CD4-positive, alpha-beta T cell (primary cell): Measurements from ENCODE around the gene EGFL7. TPM values are rescaled to one million over a fixed set of nuclear protein-coding genes. Genes with fewer than 3 reads are reported as not detected.
A peak's percentile ranks its signal among the peaks of the same experiment; 100 is the strongest.
"Not testable (repeated sequence)": the region's sequence is repeated elsewhere in the genome, so short reads cannot be mapped to it uniquely, and the experiment has no call there.

Experiments
- ATAC-seq: fragments of 200-7000 bp; cut with Tn5 transposase; one replicate; pipeline ENCODE4 v1.10.0; 2022; ENCODE audit warnings: mild to moderate bottlenecking; ENCODE audit not compliant: poor library complexity
- CTCF ChIA-PET: fragments of 350-600 bp; sonication (Branson Sonifier 250); formaldehyde crosslinking; loops from one replicate; lab custom pipeline; 2021; ENCODE audit warnings: antibody characterized with exemption, inconsistent platforms; lab: Charles Lee
- POLR2A ChIA-PET: fragments of 350-600 bp; sonication (Branson Sonifier 250); formaldehyde crosslinking; loops from one replicate; lab custom pipeline; 2021; ENCODE audit warnings: antibody characterized with exemption, inconsistent platforms; lab: Charles Lee
- DNase-seq, 14 experiments: peaks; one replicate each; pipeline ENCODE4 v3.0.0-alpha.2; 2013 to 2020; ENCODE audit warnings: mixed read lengths in 2 of 14
- H3K27ac ChIP-seq, 2 donors: one replicate each; pipeline versions ENCODE4 v1.5.1 to v1.7.0; 2013; ENCODE audit warnings: low read length in 2 of 2, low read depth in 1 of 2, mild to moderate bottlenecking in 1 of 2
- H3K27me3 ChIP-seq, 2 experiments: 1 replicate in 1 of 2; 2 replicates in 1 of 2; pipeline versions ENCODE4 v1.6.1 to v1.7.0; 2013; ENCODE audit warnings: low read length in 2 of 2, control low read depth in 1 of 2, mild to moderate bottlenecking in 1 of 2, moderate library complexity in 1 of 2; ENCODE audit not compliant: insufficient read depth in 2 of 2, control insufficient read depth in 1 of 2
- H3K36me3 ChIP-seq: one replicate; pipeline ENCODE4 v1.6.1; 2013; ENCODE audit warnings: low read length, control low read depth; ENCODE audit not compliant: insufficient read depth
- H3K4me1 ChIP-seq: one replicate; pipeline ENCODE4 v1.6.1; 2013; ENCODE audit warnings: low read length, control low read depth; ENCODE audit not compliant: insufficient read depth
- H3K4me3 ChIP-seq: one replicate; pipeline ENCODE4 v1.5.1; 2013; ENCODE audit warnings: mild to moderate bottlenecking, low read length, moderate library complexity
- H3K9me3 ChIP-seq, 2 experiments: 1 replicate in 1 of 2; 2 replicates in 1 of 2; pipeline versions ENCODE4 v1.6.1 to v1.7.0; 2013; ENCODE audit warnings: low read length in 2 of 2, mild to moderate bottlenecking in 2 of 2, control low read depth in 1 of 2, moderate library complexity in 1 of 2; ENCODE audit not compliant: control insufficient read depth in 1 of 2, insufficient read depth in 1 of 2
- H3K27ac Mint-ChIP-seq: one replicate; pipeline ENCODE4 v1.8.0; 2020; ENCODE audit warnings: mixed read lengths
- H3K27me3 Mint-ChIP-seq: one replicate; pipeline ENCODE4 v1.8.0; 2021; ENCODE audit warnings: mixed read lengths
- H3K36me3 Mint-ChIP-seq: one replicate; pipeline ENCODE4 v1.8.0; 2021; ENCODE audit warnings: low read depth, mixed read lengths
- H3K4me1 Mint-ChIP-seq: one replicate; pipeline ENCODE4 v1.8.0; 2021; ENCODE audit warnings: low read depth, mixed read lengths
- H3K4me3 Mint-ChIP-seq: one replicate; pipeline ENCODE4 v1.8.0; 2020; ENCODE audit warnings: mild to moderate bottlenecking, mixed read lengths
- H3K9me3 Mint-ChIP-seq: one replicate; pipeline ENCODE4 v1.8.0; 2020; ENCODE audit warnings: mixed read lengths
- CTCF ChIP-seq: fragments of 200-600 bp; IDR thresholded peaks from one replicate; pipeline ENCODE4 v1.8.0; 2022; ENCODE audit warnings: antibody characterized with exemption, mild to moderate bottlenecking
- intact Hi-C, 2 experiments: fragments of 100-400 bp; cut with DNase I in 1 of 2; cut with micrococcal nuclease in 1 of 2; formaldehyde crosslinking; loops; one replicate each; pipeline versions ENCODE4 v1.15.1 to v1.9.0; 2023 to 2025; cut with DNase I, micrococcal nuclease
- total RNA-seq, 174 experiments: library from RNA in 2 of 174; stranded (reverse) in 2 of 174; gene quantifications; one replicate each; pipeline ENCODE4 v1.2.3 and lab custom pipeline; 2021 to 2026

EGFL7 gene
- total RNA-seq, 2 experiments from 2014 or later = not detected

- Mint-ChIP-seq H3K4me1 (peaks cover 11% of the 10 kb centered on the region), H3K36me3 (no peaks in the 10 kb centered on the region), H3K9me3 (no peaks in the 10 kb centered on the region), H3K27me3 (peaks cover 33% of the 10 kb centered on the region), H3K4me3 (peak overlapping the region; percentile 79), H3K27ac (peak overlapping the region; percentile 82)
- H3K27me3 ChIP-seq = peaks cover 0 to 9% of the 10 kb centered on the region in 2 experiments
- peak; percentile 6 for ATAC-seq
- intact Hi-C loops = loop anchor here in 1 of 2 experiments (2.0 kb wide), 1 partner anchor 25 kb away; no protein-coding TSS in a partner anchor
- peaks cover 16% of the 10 kb centered on the region for H3K4me1 ChIP-seq
- peaks cover 0 to 6% of the 10 kb centered on the region in 2 experiments for H3K9me3 ChIP-seq
- no peak overlapping the region for H3K27ac ChIP-seq
- no peak for DNase-seq
- TF ChIP-seq CTCF = no peak
- no peaks in the 10 kb centered on the region for H3K36me3 ChIP-seq
- CTCF ChIA-PET = interaction anchor here (3.0 kb wide), 1 partner anchor 26 kb away, joined by 13 read pairs; no protein-coding TSS in a partner anchor
- POLR2A ChIA-PET = interaction anchor here (1.0 kb wide), 1 partner anchor 385 kb away, joined by 3 read pairs; no protein-coding TSS in a partner anchor
- H3K4me3 ChIP-seq = no peak overlapping the region
These were observed 38.9 kb downstream of the EGFL7 start for GRCh38 chr9:136701668-136702053.

GRCh38 chr9:136703276-136703860 lies 40.7 kb downstream of the EGFL7 start:
- POLR2A ChIA-PET = no interaction called here
- Histone ChIP-seq H3K27ac (no peak overlapping the region), H3K4me3 (no peak overlapping the region), H3K27me3 (peaks cover 0 to 2% of the 10 kb centered on the region in 2 experiments), H3K4me1 (peaks cover 16% of the 10 kb centered on the region), H3K36me3 (no peaks in the 10 kb centered on the region), H3K9me3 (no peaks in the 10 kb centered on the region)
- no peaks in the 10 kb centered on the region for H3K36me3 Mint-ChIP-seq
- intact Hi-C loops = no loop called here
- ATAC-seq = no peak
- peaks cover 11% of the 10 kb centered on the region for H3K4me1 Mint-ChIP-seq
- peaks cover 28% of the 10 kb centered on the region for H3K27me3 Mint-ChIP-seq
- CTCF ChIA-PET = interaction anchor here (3.0 kb wide), 1 partner anchor 24 kb away, joined by 13 read pairs; no protein-coding TSS in a partner anchor
- no peak for DNase-seq
- no peak overlapping the region for H3K27ac Mint-ChIP-seq
- no peaks in the 10 kb centered on the region for H3K9me3 Mint-ChIP-seq
- H3K4me3 Mint-ChIP-seq = no peak overlapping the region
- TF ChIP-seq CTCF = no peak

GRCh38 chr9:136704741-136705140 lies 42.0 kb downstream of the EGFL7 start:
- H3K4me3 Mint-ChIP-seq, ATAC-seq, CTCF ChIA-PET, H3K9me3 ChIP-seq, H3K27ac ChIP-seq, H3K9me3 Mint-ChIP-seq, H3K36me3 Mint-ChIP-seq, POLR2A ChIA-PET, H3K27ac Mint-ChIP-seq, DNase-seq, H3K27me3 ChIP-seq, H3K4me3 ChIP-seq, intact Hi-C loops, H3K36me3 ChIP-seq: not testable (repeated sequence)
- Mint-ChIP-seq H3K27me3 (peaks cover 29% of the 10 kb centered on the region), H3K4me1 (peaks cover 11% of the 10 kb centered on the region)
- peaks cover 16% of the 10 kb centered on the region for H3K4me1 ChIP-seq
